ENCODE data around the gene THOC7.

Gene THOC7

DNA sequence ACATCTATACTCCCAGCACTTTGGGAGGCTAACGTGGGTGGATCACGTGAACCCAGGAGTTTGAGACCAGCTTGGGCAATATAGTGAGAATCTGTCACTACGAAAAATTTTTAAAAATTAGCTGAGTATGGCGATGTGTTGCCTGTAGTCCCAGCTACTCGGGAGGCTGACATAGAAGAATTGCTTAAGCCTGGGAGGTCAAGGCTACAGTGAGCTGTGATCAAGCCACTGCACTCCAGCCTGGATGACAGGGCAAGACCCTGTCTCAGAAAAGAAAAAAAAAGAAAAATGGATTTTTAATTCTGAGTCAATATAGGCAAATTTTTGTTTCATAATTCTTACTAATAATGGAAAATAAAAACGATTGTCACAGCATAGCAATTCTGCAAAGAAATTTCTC, 31.2 kb downstream of the THOC7 start:
- Histone ChIP-seq H3K4me3 (ENCODE audit: low read depth, low read length) (no peak overlapping the region), H2AFZ (no peak overlapping the region), H3K79me2 (no peaks in the 10 kb centered on the region), H3K27ac (no peak overlapping the region), H3K36me3 (ENCODE audit: control insufficient read depth, insufficient read depth, low read length) (no peaks in the 10 kb centered on the region), H3K4me2 (ENCODE audit: low read length) (no peak overlapping the region), H3K4me1 (no peaks in the 10 kb centered on the region), H3K27me3 (ENCODE audit: control insufficient read depth, insufficient read depth, low read length) (no peaks in the 10 kb centered on the region), H3K9ac (no peak overlapping the region), H3K9me3 (ENCODE audit: control insufficient read depth, low read length) (no peaks in the 10 kb centered on the region)
- no peak for TF ChIP-seq CTCF (IDR thresholded peaks at IDR 0.05)

- H3K4me2 ChIP-seq (ENCODE audit: low read length), result no peak overlapping the region
- no peaks in the 10 kb centered on the region for H3K36me3 ChIP-seq (ENCODE audit: control insufficient read depth, insufficient read depth, low read length)
- no peaks in the 10 kb centered on the region for H3K27me3 ChIP-seq (ENCODE audit: control insufficient read depth, insufficient read depth, low read length)
- H2AFZ ChIP-seq, result no peak overlapping the region
- no peak overlapping the region for H3K9ac ChIP-seq
- no peaks in the 10 kb centered on the region for H3K9me3 ChIP-seq (ENCODE audit: control insufficient read depth, low read length)
- H3K27ac ChIP-seq, result no peak overlapping the region
- no peaks in the 10 kb centered on the region for H3K4me1 ChIP-seq
- TF ChIP-seq CTCF (IDR thresholded peaks at IDR 0.05), result no peak
- H3K79me2 ChIP-seq, result no peaks in the 10 kb centered on the region
- no peak overlapping the region for H3K4me3 ChIP-seq (ENCODE audit: low read depth, low read length)
These were observed 33.1 kb downstream of the THOC7 start for GRCh38 chr3:63830526-63830925.

DNA sequence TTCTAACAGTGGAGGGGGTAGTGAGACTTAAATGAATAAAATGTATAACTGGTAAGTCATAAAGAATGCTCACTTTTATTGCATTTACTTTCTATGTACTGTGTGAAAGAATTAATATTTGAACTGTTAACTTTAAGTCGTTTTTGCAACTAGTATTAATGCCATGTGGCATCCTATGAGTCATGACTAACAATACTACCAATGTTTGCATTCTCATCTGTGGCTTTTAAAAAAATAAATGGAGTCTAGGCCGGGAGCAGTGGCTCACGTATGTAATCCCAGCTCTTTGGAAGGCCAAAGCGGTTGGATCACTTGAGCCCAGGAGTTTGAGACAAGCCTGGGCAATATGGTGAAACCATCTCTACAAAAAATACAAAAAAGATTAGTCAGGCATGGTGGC, 39.3 kb downstream of the THOC7 start:
- Histone ChIP-seq H3K9ac (no peak overlapping the region), H3K79me2 (no peaks in the 10 kb centered on the region), H3K4me1 (no peaks in the 10 kb centered on the region), H3K27me3 (ENCODE audit: control insufficient read depth, insufficient read depth, low read length) (no peaks in the 10 kb centered on the region), H3K4me3 (ENCODE audit: low read depth, low read length) (no peak overlapping the region), H3K27ac (no peak overlapping the region), H3K9me3 (ENCODE audit: control insufficient read depth, low read length) (no peaks in the 10 kb centered on the region), H2AFZ (no peak overlapping the region), H3K36me3 (ENCODE audit: control insufficient read depth, insufficient read depth, low read length) (no peaks in the 10 kb centered on the region), H3K4me2 (ENCODE audit: low read length) (no peak overlapping the region)
- TF ChIP-seq CTCF (IDR thresholded peaks at IDR 0.05), result no peak

DNA sequence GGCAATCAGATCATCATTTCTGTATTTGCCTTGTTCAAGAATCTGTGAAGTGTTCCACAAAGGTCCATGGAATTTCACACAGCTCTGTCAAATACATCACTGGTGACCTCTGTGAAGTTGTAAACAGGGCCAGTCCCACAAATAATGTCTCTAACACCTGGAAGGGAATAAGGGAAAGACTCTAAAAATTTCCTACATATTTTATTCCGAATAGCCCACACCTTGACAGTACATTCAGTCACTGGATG, 44.5 kb downstream of the THOC7 start, which contains the start of gene C3orf49:
C3orf49 (plus strand) TSS at position 149 of the 248 bp plus-strand sequence. CDS start 173 bp downstream, outside the sequence.
- no peaks in the 10 kb centered on the region for H3K36me3 ChIP-seq (ENCODE audit: control insufficient read depth, insufficient read depth, low read length)
- peak within 1 kb of the TSS; percentile 36 for H2AFZ ChIP-seq
- no peak within 1 kb of the TSS for H3K4me2 ChIP-seq (ENCODE audit: low read length)
- no peaks in the 10 kb centered on the region for H3K27me3 ChIP-seq (ENCODE audit: control insufficient read depth, insufficient read depth, low read length)
- H3K4me1 ChIP-seq, result no peaks in the 10 kb centered on the region
- H3K27ac ChIP-seq, result no peak within 1 kb of the TSS
- H3K79me2 ChIP-seq, result no peaks in the 10 kb centered on the region
- no peak within 1 kb of the TSS for H3K4me3 ChIP-seq (ENCODE audit: low read depth, low read length)
- no peak for TF ChIP-seq CTCF (IDR thresholded peaks at IDR 0.05)
- no peaks in the 10 kb centered on the region for H3K9me3 ChIP-seq (ENCODE audit: control insufficient read depth, low read length)
- H3K9ac ChIP-seq, result no peak within 1 kb of the TSS

DNA sequence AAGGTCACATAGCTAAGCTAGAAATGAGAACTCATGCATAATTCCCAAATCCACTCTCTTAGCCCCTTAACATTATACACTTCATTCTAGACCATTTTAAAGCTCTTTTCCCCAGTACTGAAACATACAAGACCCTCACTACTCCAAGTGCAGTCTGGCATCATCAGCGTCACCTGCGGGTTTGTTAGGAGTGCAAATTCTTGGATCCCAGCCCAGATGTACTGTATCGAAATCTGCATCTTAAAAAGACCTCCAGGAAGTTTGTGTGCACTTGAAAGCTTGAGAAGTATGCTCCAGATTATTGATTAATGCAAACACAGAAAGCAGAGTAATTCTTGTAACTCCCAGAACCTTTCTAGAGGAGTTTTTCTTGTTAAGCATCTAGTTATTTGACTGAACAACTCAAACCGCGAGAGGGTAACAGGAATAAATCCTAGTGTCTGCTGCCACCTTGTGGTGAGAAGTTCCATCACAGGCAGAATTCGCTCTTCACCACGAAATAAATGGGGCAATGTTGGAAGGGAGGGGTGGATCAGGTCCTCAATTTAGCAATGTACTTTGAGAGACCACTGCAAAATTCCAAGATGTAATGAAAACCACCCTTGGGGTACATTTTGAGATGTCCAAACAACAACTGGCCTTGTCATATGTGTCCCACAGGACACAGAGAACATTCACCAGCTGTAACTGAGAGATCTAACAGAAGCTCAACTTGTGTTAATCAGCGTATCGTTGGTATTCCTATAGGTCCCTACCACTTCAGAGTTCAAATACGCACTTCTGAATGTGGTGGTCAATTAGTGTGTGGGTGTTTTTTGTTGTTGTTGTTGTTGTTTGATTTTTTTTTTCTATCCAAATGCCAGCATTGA, 45.1 kb downstream of the THOC7 start:
- no peaks in the 10 kb centered on the region for H3K27me3 ChIP-seq (ENCODE audit: control insufficient read depth, insufficient read depth, low read length)
- no peak overlapping the region for H3K9ac ChIP-seq
- H3K27ac ChIP-seq, result no peak overlapping the region
- H3K36me3 ChIP-seq (ENCODE audit: control insufficient read depth, insufficient read depth, low read length), result no peaks in the 10 kb centered on the region
- peak; percentile 89 for TF ChIP-seq CTCF (IDR thresholded peaks at IDR 0.05)
- no peaks in the 10 kb centered on the region for H3K79me2 ChIP-seq
- H3K4me1 ChIP-seq, result no peaks in the 10 kb centered on the region
- H3K4me2 ChIP-seq (ENCODE audit: low read length), result no peak overlapping the region
- no peak overlapping the region for H3K4me3 ChIP-seq (ENCODE audit: low read depth, low read length)
- H2AFZ ChIP-seq, result peak overlapping the region; percentile 36
- no peaks in the 10 kb centered on the region for H3K9me3 ChIP-seq (ENCODE audit: control insufficient read depth, low read length)
